GM12872 (cell line): ENCODE results near the gene PLXDC1.

Source experiments
- CTCF ChIP-seq: IDR thresholded peaks from 3 replicates; pipeline ENCODE4 v1.5.1; 2011; ENCODE audit warnings: low read depth, mild to moderate bottlenecking, low read length, moderate library complexity; ENCODE audit not compliant: insufficient read depth

PLXDC1 gene

GRCh38 chr17:39151150-39151942 lies at the start of gene PLXDC1:
TSS of gene PLXDC1 (minus strand) at chr17:39151637. CDS start at chr17:39151437, 200 bp downstream.
- no peak for TF ChIP-seq CTCF

GRCh38 chr17:39200957-39201510 lies 49.6 kb upstream of the PLXDC1 start:
- no peak for TF ChIP-seq CTCF

- no peak for TF ChIP-seq CTCF
These were observed 48.8 kb upstream of the PLXDC1 start, which contains the start of gene RPL19 for GRCh38 chr17:39200070-39200879. TSS of gene RPL19 (plus strand) at chr17:39200283. CDS start at chr17:39200345, 62 bp downstream.

GRCh38 chr17:39199820-39200069 lies 48.3 kb upstream of the PLXDC1 start:
- no peak for TF ChIP-seq CTCF

GRCh38 chr17:39198186-39198566 lies 46.7 kb upstream of the PLXDC1 start:
- TF ChIP-seq CTCF: no peak

GRCh38 chr17:39197380-39198185 lies 46.1 kb upstream of the PLXDC1 start, which contains the start of gene CACNB1:
TSS of gene CACNB1 (minus strand) at chr17:39197669. CDS start at chr17:39197495, 174 bp downstream.
- no peak for TF ChIP-seq CTCF
